ENCODE results near the gene OR2A25.

DNA sequence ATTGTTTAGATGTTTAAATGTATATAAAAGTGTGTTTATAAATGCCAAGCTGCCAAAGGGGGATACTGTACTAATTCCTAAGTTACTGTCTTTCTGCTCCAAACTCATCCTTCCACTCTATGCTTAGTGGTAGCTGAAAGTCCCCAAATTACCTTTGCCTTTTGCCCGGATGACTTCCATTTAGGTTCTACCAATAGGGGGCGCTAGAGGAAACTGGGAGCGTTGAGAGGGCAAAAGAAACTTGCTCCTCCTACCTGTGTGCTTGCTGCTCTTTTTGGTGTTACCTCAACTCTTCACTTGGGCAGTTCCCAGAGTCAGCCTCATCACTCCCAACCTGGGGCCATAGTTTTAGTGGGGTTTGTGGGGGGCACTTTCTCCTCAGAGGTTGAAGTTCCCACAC is 5.9 kb upstream of the OR2A25 start:
- TF ChIP-seq, protein P1, sequence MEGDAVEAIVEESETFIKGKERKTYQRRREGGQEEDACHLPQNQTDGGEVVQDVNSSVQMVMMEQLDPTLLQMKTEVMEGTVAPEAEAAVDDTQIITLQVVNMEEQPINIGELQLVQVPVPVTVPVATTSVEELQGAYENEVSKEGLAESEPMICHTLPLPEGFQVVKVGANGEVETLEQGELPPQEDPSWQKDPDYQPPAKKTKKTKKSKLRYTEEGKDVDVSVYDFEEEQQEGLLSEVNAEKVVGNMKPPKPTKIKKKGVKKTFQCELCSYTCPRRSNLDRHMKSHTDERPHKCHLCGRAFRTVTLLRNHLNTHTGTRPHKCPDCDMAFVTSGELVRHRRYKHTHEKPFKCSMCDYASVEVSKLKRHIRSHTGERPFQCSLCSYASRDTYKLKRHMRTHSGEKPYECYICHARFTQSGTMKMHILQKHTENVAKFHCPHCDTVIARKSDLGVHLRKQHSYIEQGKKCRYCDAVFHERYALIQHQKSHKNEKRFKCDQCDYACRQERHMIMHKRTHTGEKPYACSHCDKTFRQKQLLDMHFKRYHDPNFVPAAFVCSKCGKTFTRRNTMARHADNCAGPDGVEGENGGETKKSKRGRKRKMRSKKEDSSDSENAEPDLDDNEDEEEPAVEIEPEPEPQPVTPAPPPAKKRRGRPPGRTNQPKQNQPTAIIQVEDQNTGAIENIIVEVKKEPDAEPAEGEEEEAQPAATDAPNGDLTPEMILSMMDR (IDR thresholded peaks at IDR 0.05), result peak in 1 of 4 donors; percentile 41
- TF ChIP-seq POLR2A (IDR thresholded peaks at IDR 0.05), result no peak

Measured in right lobe of liver (tissue), 4 donors.